OCI-LY7 (cell line): ENCODE measurements around the gene CD8B. TPM values are rescaled to one million over a fixed set of nuclear protein-coding genes. Genes with fewer than 3 reads are reported as not detected.
"Not testable (repeated sequence)": the region's sequence is repeated elsewhere in the genome, so short reads cannot be mapped to it uniquely, and the experiment has no call there.

Experiments used
- BruUV-seq: library from RNA; stranded (reverse); fragments of 400-500 nt; replicated peaks from 2 replicates; lab custom pipeline; 2021; lab: Mats Ljungman, UMichigan
- CTCF ChIA-PET: fragments of 300-600 bp; sonication (Branson Sonifier 250); formaldehyde crosslinking; loops from one replicate; lab custom pipeline; 2022; ENCODE audit warnings: antibody characterized with exemption; ENCODE audit not compliant: unreplicated experiment; lab: Charles Lee
- POLR2A ChIA-PET: fragments of 300-600 bp; sonication (Branson Sonifier 250); formaldehyde crosslinking; loops from one replicate; lab custom pipeline; 2022; ENCODE audit warnings: antibody characterized with exemption; lab: Charles Lee
- DNase-seq: peaks from one replicate; pipeline ENCODE4 v3.0.0-alpha.2; 2015; ENCODE audit warnings: low spot score
- H2AFZ ChIP-seq: fragments of 200-600 bp; sonication (generic), shearing (Covaris generic); 2 replicates; pipeline ENCODE4 v1.6.1; 2014; ENCODE audit warnings: mild to moderate bottlenecking, antibody characterized with exemption, low read length, moderate library complexity
- H3K27ac ChIP-seq: fragments of 200-600 bp; sonication (generic); 2 replicates; pipeline ENCODE4 v1.5.1; 2014; ENCODE audit warnings: mixed run types, low read depth, mild to moderate bottlenecking, moderate library complexity, low read length, inconsistent platforms; ENCODE audit not compliant: poor library complexity, severe bottlenecking
- H3K36me3 ChIP-seq: fragments of 200-600 bp; sonication (generic); 2 replicates; pipeline ENCODE4 v1.6.1; 2014; ENCODE audit warnings: mild to moderate bottlenecking, antibody characterized with exemption, low read length, moderate library complexity, mixed read lengths; ENCODE audit not compliant: insufficient read depth
- H3K4me1 ChIP-seq: fragments of 200-600 bp; sonication (generic); 2 replicates; pipeline ENCODE4 v1.5.1; 2014; ENCODE audit warnings: mild to moderate bottlenecking, low read length; ENCODE audit not compliant: insufficient read depth, poor library complexity, severe bottlenecking
- H3K4me2 ChIP-seq: fragments of 200-600 bp; sonication (generic); 2 replicates; pipeline ENCODE4 v1.6.1; 2014; ENCODE audit warnings: mild to moderate bottlenecking, low read length
- H3K4me3 ChIP-seq: fragments of 200-600 bp; sonication (generic); 2 replicates; pipeline ENCODE4 v1.5.1; 2014; ENCODE audit warnings: mild to moderate bottlenecking, low read depth, low read length; ENCODE audit not compliant: poor library complexity, severe bottlenecking
- H3K79me2 ChIP-seq: fragments of 200-600 bp; sonication (generic); 2 replicates; pipeline ENCODE4 v1.6.1; 2016; ENCODE audit warnings: low read depth, mild to moderate bottlenecking, low read length, moderate library complexity, mixed read lengths; ENCODE audit not compliant: insufficient read depth
- H3K9me2 ChIP-seq: fragments of 200-600 bp; sonication (generic); 2 replicates; pipeline ENCODE4 v1.6.1; 2016; ENCODE audit warnings: mild to moderate bottlenecking, low read length, mixed read lengths; ENCODE audit not compliant: insufficient read depth
- H3K9me3 ChIP-seq: fragments of 200-600 bp; sonication (generic); 2 replicates; pipeline ENCODE4 v1.6.1; 2014; ENCODE audit warnings: mild to moderate bottlenecking, mixed run types, low read length, mixed read lengths
- H4K20me1 ChIP-seq: fragments of 200-600 bp; sonication (generic); 2 replicates; pipeline ENCODE4 v1.6.1; 2014; ENCODE audit warnings: mild to moderate bottlenecking, antibody characterized with exemption, low read length, moderate library complexity, mixed read lengths; ENCODE audit not compliant: insufficient read depth
- intact Hi-C: fragments of 100-400 bp; cut with micrococcal nuclease; formaldehyde crosslinking; loops from one replicate; pipeline ENCODE4 v1.10.0; 2022; ENCODE audit not compliant: unreplicated experiment
- total RNA-seq, 2 experiments: library from RNA; depleted of rRNA in 1 of 2; stranded (reverse); fragments of >200 nt in 1 of 2; shearing (Covaris generic) in 1 of 2; gene quantifications; 2 replicates each; pipeline ENCODE4 v1.2.3, GENCODE V29; 2014 to 2022

CD8B gene
- total RNA-seq, 2 experiments from 2014 or later, result not detected

DNA sequence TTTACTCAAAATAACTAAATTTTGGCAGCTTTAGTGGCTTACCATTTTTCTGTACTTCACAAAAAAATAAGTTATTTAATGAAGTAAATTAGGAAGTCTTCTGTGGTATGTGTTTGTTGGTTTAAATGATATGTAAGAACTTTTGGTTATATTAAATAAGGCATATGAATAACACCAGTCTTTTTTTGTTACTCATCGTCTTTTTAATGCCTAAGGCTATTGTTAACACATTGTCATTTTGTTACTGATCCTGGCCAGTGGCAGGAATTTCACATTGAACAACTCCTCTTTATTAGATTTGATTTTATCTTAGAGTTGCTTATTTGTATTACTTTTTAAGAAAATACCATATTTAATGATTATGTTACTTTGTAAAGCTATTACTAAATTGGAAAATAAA, 17.3 kb upstream of the CD8B start:
- H3K4me1 ChIP-seq, H3K9me3 ChIP-seq, H4K20me1 ChIP-seq, CTCF ChIA-PET, H3K27ac ChIP-seq, H3K9me2 ChIP-seq, POLR2A ChIA-PET, BruUV-seq, intact Hi-C loops, H3K4me3 ChIP-seq, H3K4me2 ChIP-seq, H3K36me3 ChIP-seq, DNase-seq, H3K79me2 ChIP-seq, H2AFZ ChIP-seq: not testable (repeated sequence)

DNA sequence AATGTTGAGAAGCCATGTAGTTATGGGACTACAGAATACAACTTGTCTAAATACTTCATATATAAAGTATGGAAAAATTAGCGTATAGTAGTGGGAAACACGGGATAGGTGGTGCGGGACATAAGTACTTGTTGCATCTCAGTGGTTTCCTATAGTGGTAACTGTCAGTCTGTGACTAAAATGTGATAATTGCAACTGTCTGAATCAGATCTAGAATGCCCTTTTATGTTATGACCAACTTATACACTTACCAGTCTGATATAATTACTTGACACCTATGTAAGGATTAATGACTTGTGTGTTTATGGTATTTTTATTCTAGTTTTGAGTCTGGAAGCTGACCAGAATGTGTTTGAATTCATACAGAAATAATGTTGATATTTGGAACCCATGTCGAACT, 9.3 kb upstream of the CD8B start:
- CTCF ChIA-PET, DNase-seq, POLR2A ChIA-PET, H3K4me3 ChIP-seq, H3K9me2 ChIP-seq, H3K79me2 ChIP-seq, H2AFZ ChIP-seq, H3K4me1 ChIP-seq, H4K20me1 ChIP-seq, BruUV-seq, H3K9me3 ChIP-seq, H3K4me2 ChIP-seq, intact Hi-C loops, H3K27ac ChIP-seq, H3K36me3 ChIP-seq: not testable (repeated sequence)

DNA sequence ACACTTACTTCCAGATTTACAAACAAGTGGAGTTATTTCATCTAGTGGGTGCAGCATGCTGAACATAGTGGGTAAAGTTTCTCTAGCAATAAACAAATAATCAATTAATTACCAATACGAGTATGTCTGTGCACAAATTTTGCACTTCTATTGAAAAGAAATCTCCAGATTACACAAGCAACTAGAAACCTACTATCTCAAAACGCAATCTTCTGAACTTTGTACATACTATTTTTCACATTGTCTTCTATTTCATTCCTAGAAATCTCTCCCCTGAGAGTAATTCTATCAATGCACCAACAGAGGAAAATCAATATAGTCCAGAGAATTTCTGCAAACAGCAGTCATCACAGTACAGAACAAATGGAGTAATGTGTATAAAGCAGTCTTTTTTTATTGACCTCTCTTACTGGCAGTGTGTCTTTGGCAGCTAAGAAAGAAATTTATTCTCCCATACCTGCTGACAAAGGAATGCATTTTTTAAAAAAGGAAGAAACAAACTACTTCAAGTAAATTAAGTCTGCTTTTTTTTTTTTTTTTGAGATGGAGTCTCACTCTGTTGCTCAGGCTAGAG, 7.3 kb upstream of the CD8B start:
- BruUV-seq, POLR2A ChIA-PET: not testable (repeated sequence)

DNA sequence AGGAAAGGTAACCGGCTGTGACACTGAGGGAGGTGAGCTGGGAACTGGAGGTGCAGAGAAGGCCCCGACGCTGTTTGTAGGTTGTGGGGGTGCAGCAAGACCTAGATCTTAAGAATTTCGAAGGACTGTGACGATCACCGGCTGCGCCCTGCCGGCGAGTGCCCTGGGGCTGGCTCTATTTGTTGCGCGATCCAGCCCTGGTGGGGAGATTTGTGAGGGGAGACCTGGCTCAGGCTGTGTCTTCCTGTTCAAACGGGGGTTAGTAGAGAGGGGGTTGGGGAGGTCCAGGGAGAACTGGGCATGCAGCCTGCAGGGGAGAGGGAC, 656 bp upstream of the CD8B start:
- H3K4me2 ChIP-seq, H4K20me1 ChIP-seq, DNase-seq, H3K9me3 ChIP-seq, H3K4me3 ChIP-seq, BruUV-seq, CTCF ChIA-PET, H3K27ac ChIP-seq, H3K4me1 ChIP-seq, H3K36me3 ChIP-seq, H3K79me2 ChIP-seq, H3K9me2 ChIP-seq, intact Hi-C loops, H2AFZ ChIP-seq, POLR2A ChIA-PET: not testable (repeated sequence)

More for the DNA sequence above, 7.3 kb upstream of the CD8B start:
- H3K4me1 ChIP-seq, intact Hi-C loops, H3K4me2 ChIP-seq, H3K9me3 ChIP-seq, H3K79me2 ChIP-seq, H3K27ac ChIP-seq, CTCF ChIA-PET, DNase-seq, H3K9me2 ChIP-seq, H4K20me1 ChIP-seq, H2AFZ ChIP-seq, H3K4me3 ChIP-seq, H3K36me3 ChIP-seq: not testable (repeated sequence)

DNA sequence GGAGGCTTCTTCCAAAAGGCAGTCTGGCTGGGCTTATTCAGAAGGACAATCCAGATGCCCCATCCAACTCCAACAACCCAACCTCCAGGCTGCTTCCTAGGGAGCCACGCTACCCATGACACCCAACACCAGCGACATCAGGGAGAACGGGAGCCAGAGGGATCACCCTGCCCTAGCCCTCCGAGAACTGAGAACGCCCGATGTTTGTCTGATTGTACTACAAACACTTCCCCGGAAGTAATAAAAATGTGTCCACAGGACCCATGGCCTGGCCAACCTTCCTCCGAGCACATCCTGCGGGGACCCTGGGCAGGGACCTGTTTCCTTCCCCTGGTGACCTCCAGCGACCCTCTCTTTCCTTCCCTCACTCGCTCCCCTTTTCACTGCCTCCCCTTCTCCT, 511 bp downstream of the CD8B start:
- H3K4me3 ChIP-seq, H3K4me1 ChIP-seq, H3K36me3 ChIP-seq, intact Hi-C loops, POLR2A ChIA-PET, DNase-seq, CTCF ChIA-PET, BruUV-seq, H3K4me2 ChIP-seq, H3K9me2 ChIP-seq, H4K20me1 ChIP-seq, H3K79me2 ChIP-seq, H3K27ac ChIP-seq, H2AFZ ChIP-seq, H3K9me3 ChIP-seq: not testable (repeated sequence)

DNA sequence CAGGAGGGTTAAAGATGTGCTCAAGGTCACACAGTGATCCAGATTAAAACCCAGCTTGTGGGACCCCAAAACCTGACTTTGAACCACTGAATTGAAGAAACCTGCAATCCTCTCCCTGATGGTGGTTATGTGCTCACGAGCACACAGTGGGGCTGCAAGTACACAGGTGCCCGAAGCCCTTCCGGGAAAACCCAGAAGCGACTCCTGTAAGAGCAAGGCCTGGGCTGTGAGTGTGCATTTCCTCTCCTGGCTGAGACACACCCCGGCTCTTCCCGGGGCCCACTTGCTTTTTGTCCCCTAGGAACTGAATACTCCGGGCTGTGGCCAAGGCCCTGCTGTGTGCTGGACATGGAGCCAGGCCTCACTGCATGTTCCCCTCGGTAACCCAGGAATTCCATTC, 1.1 kb downstream of the CD8B start:
- H4K20me1 ChIP-seq, H3K36me3 ChIP-seq, H3K79me2 ChIP-seq, H3K9me3 ChIP-seq, H3K4me3 ChIP-seq, H2AFZ ChIP-seq, H3K9me2 ChIP-seq, POLR2A ChIA-PET, intact Hi-C loops, H3K4me2 ChIP-seq, CTCF ChIA-PET, H3K27ac ChIP-seq, H3K4me1 ChIP-seq, BruUV-seq, DNase-seq: not testable (repeated sequence)

DNA sequence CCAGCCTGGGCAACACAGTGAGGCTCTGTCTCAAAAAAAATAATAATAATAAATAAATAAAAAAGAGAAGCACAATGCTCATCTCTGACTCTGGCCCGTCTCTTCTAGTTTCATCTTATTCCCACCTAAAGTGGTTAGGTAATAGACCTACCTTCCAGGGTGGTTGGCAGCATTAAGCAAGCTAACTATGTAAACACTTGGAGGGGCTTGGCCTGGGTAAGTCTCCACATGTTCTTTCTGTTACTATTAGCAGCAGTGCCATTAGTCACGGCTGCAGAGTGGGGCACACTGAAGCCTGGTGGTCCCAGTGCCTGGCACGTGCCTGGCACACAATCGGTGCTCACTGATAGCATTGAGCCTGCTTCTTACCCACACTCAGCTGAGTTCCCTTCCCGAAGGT, 4.0 kb downstream of the CD8B start:
- BruUV-seq, CTCF ChIA-PET, H3K4me2 ChIP-seq, H3K4me3 ChIP-seq, H3K4me1 ChIP-seq, DNase-seq, intact Hi-C loops, POLR2A ChIA-PET, H3K27ac ChIP-seq, H3K36me3 ChIP-seq, H3K9me3 ChIP-seq, H3K9me2 ChIP-seq, H4K20me1 ChIP-seq, H3K79me2 ChIP-seq, H2AFZ ChIP-seq: not testable (repeated sequence)
